Stomach (tissue), 4 donors: ENCODE results near the gene LRCH4.

Experiments
- CTCF ChIP-seq, 7 experiments: fragments of 450-650 bp in 4 of 7; fragments of 200-600 bp in 3 of 7; sonication (generic) in 3 of 7; IDR thresholded peaks; one replicate each; pipeline ENCODE4 v1.5.1; 2016 to 2019; ENCODE audit warnings: antibody characterized with exemption in 7 of 7, control low read depth in 2 of 7, mild to moderate bottlenecking in 1 of 7
- EP300 ChIP-seq: sonication (generic); formaldehyde crosslinking; IDR thresholded peaks from one replicate; pipeline ENCODE4 v1.6.1; 2017; ENCODE audit warnings: antibody characterized with exemption
- POLR2AphosphoS5 ChIP-seq, 3 donors: sonication (generic); formaldehyde crosslinking; IDR thresholded peaks; one replicate each; pipeline ENCODE4 v1.6.1; 2016; ENCODE audit warnings: antibody characterized with exemption in 3 of 3

GRCh38 chr7:100602889-100603725, 17.2 kb upstream of the LRCH4 start:
- TF ChIP-seq CTCF (IDR thresholded peaks at IDR 0.05) (no peak), POLR2AphosphoS5 (IDR thresholded peaks at IDR 0.05) (no peak), EP300 (no peak)
